ENCODE measurements around the gene DCST2. TPM values are rescaled to one million over a fixed set of nuclear protein-coding genes. Genes with fewer than 3 reads are reported as not detected.

DCST2 gene
- total and polyA plus RNA-seq, 9 of the 15 experiments (the other 6 are each of a cell fraction or from before 2014, with no cell fraction given) = 0.09 to 0.49 (median 0.11) TPM; not detected in 3

DNA sequence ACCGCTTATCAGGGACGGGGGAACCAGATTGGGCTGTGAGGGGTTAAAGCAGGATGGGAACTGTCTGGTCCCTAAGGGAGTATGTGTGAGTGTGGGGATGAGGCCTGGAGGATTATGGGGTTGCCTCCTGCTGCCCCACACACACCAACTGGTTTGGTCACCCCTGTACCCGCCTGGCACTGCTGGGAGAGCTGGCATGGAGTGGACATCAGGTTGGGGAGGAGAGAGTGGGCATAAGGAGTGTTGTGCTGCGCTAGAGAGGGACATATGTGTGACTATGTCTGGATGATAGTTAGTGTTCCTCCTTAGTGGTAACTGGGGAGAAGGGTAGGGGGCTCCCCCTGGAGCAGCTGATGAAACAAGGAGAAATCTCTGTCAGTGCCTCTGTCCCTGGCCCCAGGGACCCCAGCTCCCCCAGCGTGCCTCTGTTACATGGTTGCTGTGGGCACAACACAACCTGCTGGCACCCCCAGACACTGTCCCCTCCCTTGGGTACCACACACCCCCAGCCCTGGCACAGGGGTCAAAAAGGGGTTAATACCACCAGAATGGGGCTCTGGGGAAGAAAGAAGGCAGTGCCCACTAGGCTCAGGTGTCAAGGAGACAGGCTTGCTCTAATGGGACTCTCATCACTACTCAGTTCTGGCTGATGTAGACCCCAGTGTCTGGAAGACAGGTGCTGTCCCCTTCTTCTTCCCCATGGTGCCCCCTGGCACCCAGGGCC is 29.1 kb downstream of the DCST2 start (continued):
- TF ChIP-seq, protein P1, sequence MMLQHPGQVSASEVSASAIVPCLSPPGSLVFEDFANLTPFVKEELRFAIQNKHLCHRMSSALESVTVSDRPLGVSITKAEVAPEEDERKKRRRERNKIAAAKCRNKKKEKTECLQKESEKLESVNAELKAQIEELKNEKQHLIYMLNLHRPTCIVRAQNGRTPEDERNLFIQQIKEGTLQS (IDR thresholded peaks at IDR 0.05) = no peak
- TF ChIP-seq, protein P1 (CRISPR knock-in tag; conservative IDR thresholded peaks at IDR 0.05) = no peak
- TF ChIP-seq CTBP1 (IDR thresholded peaks at IDR 0.05; ENCODE audit: borderline replicate concordance) = peak; percentile 40; the same call in 1 of the 2 replicates
- TF ChIP-seq TBP (optimal IDR thresholded peaks at IDR 0.05; ENCODE audit: low read depth, low read length) = no peak
- TF ChIP-seq, protein P2, sequence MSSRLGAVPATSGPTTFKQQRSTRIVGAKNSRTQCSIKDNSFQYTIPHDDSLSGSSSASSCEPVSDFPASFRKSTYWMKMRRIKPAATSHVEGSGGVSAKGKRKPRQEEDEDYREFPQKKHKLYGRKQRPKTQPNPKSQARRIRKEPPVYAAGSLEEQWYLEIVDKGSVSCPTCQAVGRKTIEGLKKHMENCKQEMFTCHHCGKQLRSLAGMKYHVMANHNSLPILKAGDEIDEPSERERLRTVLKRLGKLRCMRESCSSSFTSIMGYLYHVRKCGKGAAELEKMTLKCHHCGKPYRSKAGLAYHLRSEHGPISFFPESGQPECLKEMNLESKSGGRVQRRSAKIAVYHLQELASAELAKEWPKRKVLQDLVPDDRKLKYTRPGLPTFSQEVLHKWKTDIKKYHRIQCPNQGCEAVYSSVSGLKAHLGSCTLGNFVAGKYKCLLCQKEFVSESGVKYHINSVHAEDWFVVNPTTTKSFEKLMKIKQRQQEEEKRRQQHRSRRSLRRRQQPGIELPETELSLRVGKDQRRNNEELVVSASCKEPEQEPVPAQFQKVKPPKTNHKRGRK (tag; IDR thresholded peaks at IDR 0.05) = no peak
- TF ChIP-seq, protein P3, sequence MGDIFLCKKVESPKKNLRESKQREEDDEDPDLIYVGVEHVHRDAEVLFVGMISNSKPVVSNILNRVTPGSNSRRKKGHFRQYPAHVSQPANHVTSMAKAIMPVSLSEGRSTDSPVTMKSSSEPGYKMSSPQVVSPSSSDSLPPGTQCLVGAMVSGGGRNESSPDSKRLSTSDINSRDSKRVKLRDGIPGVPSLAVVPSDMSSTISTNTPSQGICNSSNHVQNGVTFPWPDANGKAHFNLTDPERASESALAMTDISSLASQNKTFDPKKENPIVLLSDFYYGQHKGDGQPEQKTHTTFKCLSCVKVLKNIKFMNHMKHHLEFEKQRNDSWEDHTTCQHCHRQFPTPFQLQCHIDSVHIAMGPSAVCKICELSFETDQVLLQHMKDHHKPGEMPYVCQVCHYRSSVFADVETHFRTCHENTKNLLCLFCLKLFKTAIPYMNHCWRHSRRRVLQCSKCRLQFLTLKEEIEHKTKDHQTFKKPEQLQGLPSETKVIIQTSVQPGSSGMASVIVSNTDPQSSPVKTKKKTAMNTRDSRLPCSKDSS (IDR thresholded peaks at IDR 0.05; ENCODE audit: low read depth, partially characterized antibody) = no peak
- no peak for TF ChIP-seq JUND (IDR thresholded peaks at IDR 0.05; ENCODE audit: borderline replicate concordance, low read depth, low read length)
- TF ChIP-seq JUND (tag; IDR thresholded peaks at IDR 0.05; ENCODE audit: borderline replicate concordance, low read depth, low read length) = no peak
- TF ChIP-seq ZNF311 (CRISPR knock-in tag; IDR thresholded peaks at IDR 0.05) = no peak
- TF ChIP-seq, protein P4, sequence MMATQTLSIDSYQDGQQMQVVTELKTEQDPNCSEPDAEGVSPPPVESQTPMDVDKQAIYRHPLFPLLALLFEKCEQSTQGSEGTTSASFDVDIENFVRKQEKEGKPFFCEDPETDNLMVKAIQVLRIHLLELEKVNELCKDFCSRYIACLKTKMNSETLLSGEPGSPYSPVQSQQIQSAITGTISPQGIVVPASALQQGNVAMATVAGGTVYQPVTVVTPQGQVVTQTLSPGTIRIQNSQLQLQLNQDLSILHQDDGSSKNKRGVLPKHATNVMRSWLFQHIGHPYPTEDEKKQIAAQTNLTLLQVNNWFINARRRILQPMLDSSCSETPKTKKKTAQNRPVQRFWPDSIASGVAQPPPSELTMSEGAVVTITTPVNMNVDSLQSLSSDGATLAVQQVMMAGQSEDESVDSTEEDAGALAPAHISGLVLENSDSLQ (IDR thresholded peaks at IDR 0.05) = peak; percentile 32; the same call in 1 of the 2 replicates
- no peak for TF ChIP-seq POLR2AphosphoS2 (IDR thresholded peaks at IDR 0.05; ENCODE audit: low read length)
- TF ChIP-seq SIN3A (IDR thresholded peaks at IDR 0.05; ENCODE audit: borderline replicate concordance in 2 of 2, control insufficient read depth in 1 of 2, low read depth in 2 of 2, low read length in 2 of 2) = no peak
- TF ChIP-seq PCBP1 (IDR thresholded peaks at IDR 0.05; ENCODE audit: low read depth, low read length, poor library complexity, severe bottlenecking) = no peak
- no peak for TF ChIP-seq NFIC (IDR thresholded peaks at IDR 0.05)
- TF ChIP-seq, protein P5, sequence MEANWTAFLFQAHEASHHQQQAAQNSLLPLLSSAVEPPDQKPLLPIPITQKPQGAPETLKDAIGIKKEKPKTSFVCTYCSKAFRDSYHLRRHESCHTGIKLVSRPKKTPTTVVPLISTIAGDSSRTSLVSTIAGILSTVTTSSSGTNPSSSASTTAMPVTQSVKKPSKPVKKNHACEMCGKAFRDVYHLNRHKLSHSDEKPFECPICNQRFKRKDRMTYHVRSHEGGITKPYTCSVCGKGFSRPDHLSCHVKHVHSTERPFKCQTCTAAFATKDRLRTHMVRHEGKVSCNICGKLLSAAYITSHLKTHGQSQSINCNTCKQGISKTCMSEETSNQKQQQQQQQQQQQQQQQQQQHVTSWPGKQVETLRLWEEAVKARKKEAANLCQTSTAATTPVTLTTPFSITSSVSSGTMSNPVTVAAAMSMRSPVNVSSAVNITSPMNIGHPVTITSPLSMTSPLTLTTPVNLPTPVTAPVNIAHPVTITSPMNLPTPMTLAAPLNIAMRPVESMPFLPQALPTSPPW (CRISPR knock-in tag; IDR thresholded peaks at IDR 0.05) = no peak
- no peak for TF ChIP-seq KLF6 (CRISPR knock-in tag; IDR thresholded peaks at IDR 0.05; ENCODE audit: borderline replicate concordance)

Data from K562 (cell line).